CD14-positive monocyte (primary cell): ENCODE measurements around the gene IZUMO1. TPM values are rescaled to one million over a fixed set of nuclear protein-coding genes. Genes with fewer than 3 reads are reported as not detected.
"Not testable (repeated sequence)": the region's sequence is repeated elsewhere in the genome, so short reads cannot be mapped to it uniquely, and the experiment has no call there.

Source experiments
- DNase-seq, 3 donors: peaks; one replicate each; pipeline ENCODE4 v3.0.0-alpha.2; 2011 to 2022
- H2AFZ ChIP-seq: 2 replicates; pipeline ENCODE4 v1.6.0; 2012; ENCODE audit warnings: mild to moderate bottlenecking, low read depth, low read length, inconsistent platforms; ENCODE audit not compliant: insufficient read depth, poor library complexity, severe bottlenecking
- H3K27ac ChIP-seq, 2 donors: 1 replicate in 1 of 2; 2 replicates in 1 of 2; pipeline ENCODE4 v1.5.1; 2012 to 2013; ENCODE audit warnings: low read length in 2 of 2, control low read depth in 1 of 2, inconsistent platforms in 1 of 2, low read depth in 1 of 2, mild to moderate bottlenecking in 1 of 2
- H3K27me3 ChIP-seq, 2 donors: one replicate each; pipeline versions ENCODE4 v1.6.0 to v1.6.1; 2011 to 2013; ENCODE audit warnings: low read length in 2 of 2; ENCODE audit not compliant: control insufficient read depth in 2 of 2, insufficient read depth in 2 of 2
- H3K36me3 ChIP-seq, 2 donors: replicated peaks in 1 of 2; 1 replicate in 1 of 2; 2 replicates in 1 of 2; pipeline versions ENCODE4 v1.5.1 to v1.6.1; 2012 to 2013; ENCODE audit warnings: low read length in 2 of 2, control low read depth in 1 of 2, inconsistent platforms in 1 of 2, mild to moderate bottlenecking in 1 of 2; ENCODE audit not compliant: insufficient read depth in 2 of 2, control insufficient read depth in 1 of 2
- H3K4me1 ChIP-seq, 2 donors: 1 replicate in 1 of 2; 2 replicates in 1 of 2; pipeline versions ENCODE4 v1.5.1 to v1.6.1; 2012 to 2013; ENCODE audit warnings: low read length in 2 of 2, control low read depth in 1 of 2, inconsistent platforms in 1 of 2, mild to moderate bottlenecking in 1 of 2, moderate library complexity in 1 of 2; ENCODE audit not compliant: insufficient read depth in 2 of 2, control insufficient read depth in 1 of 2
- H3K4me2 ChIP-seq: replicated peaks from 2 replicates; pipeline ENCODE3; 2012; ENCODE audit warnings: low read length, moderate library complexity, mild to moderate bottlenecking; ENCODE audit not compliant: poor library complexity, severe bottlenecking; ENCODE audit errors: extremely low read depth
- H3K4me3 ChIP-seq, 3 experiments: fragments of 200-600 bp in 1 of 3; sonication (generic) in 1 of 3; replicated peaks in 1 of 3; 1 replicate in 2 of 3; 2 replicates in 1 of 3; pipeline ENCODE4 v1.5.1; 2011 to 2013; ENCODE audit warnings: low read length in 3 of 3, mild to moderate bottlenecking in 3 of 3, control low read depth in 2 of 3, low read depth in 2 of 3, inconsistent platforms in 1 of 3, moderate library complexity in 1 of 3
- H3K79me2 ChIP-seq: 2 replicates; pipeline ENCODE4 v1.6.0; 2012; ENCODE audit warnings: mild to moderate bottlenecking, control low read depth, inconsistent platforms, low read length, moderate library complexity; ENCODE audit not compliant: insufficient read depth
- H3K9ac ChIP-seq: 2 replicates; pipeline ENCODE4 v1.6.0; 2017; ENCODE audit warnings: low read length, mild to moderate bottlenecking; ENCODE audit not compliant: insufficient read depth, poor library complexity, severe bottlenecking
- H3K9me3 ChIP-seq, 2 donors: replicated peaks in 1 of 2; 1 replicate in 1 of 2; 2 replicates in 1 of 2; pipeline versions ENCODE4 v1.5.1 to v1.6.1; 2012 to 2013; ENCODE audit warnings: low read length in 2 of 2, control low read depth in 1 of 2; ENCODE audit not compliant: control insufficient read depth in 1 of 2, insufficient read depth in 1 of 2
- H4K20me1 ChIP-seq: 2 replicates; pipeline ENCODE4 v1.6.0; 2012; ENCODE audit warnings: mild to moderate bottlenecking, low read length, control low read depth, moderate library complexity; ENCODE audit not compliant: insufficient read depth
- H3K27ac Mint-ChIP-seq, 7 donors: one replicate each; pipeline ENCODE4 v1.8.0; 2020; ENCODE audit warnings: mild to moderate bottlenecking in 7 of 7, mixed read lengths in 7 of 7, moderate library complexity in 6 of 7, inconsistent platforms in 2 of 7
- H3K27me3 Mint-ChIP-seq, 3 donors: one replicate each; pipeline ENCODE4 v1.8.0; 2021 to 2022; ENCODE audit warnings: low read depth in 3 of 3, mild to moderate bottlenecking in 3 of 3, mixed read lengths in 3 of 3, moderate library complexity in 3 of 3, inconsistent platforms in 1 of 3
- H3K36me3 Mint-ChIP-seq, 2 donors: one replicate each; pipeline ENCODE4 v1.8.0; 2020; ENCODE audit warnings: mixed read lengths in 2 of 2, inconsistent platforms in 1 of 2, mild to moderate bottlenecking in 1 of 2
- H3K4me1 Mint-ChIP-seq: one replicate; pipeline ENCODE4 v1.8.0; 2020; ENCODE audit warnings: mild to moderate bottlenecking, mixed read lengths
- H3K4me3 Mint-ChIP-seq, 2 donors: one replicate each; pipeline ENCODE4 v1.8.0; 2020; ENCODE audit warnings: mild to moderate bottlenecking in 2 of 2, mixed read lengths in 2 of 2, moderate library complexity in 1 of 2
- H3K9me3 Mint-ChIP-seq, 7 donors: one replicate each; pipeline ENCODE4 v1.8.0; 2020 to 2022; ENCODE audit warnings: mixed read lengths in 7 of 7, mild to moderate bottlenecking in 6 of 7, moderate library complexity in 6 of 7, inconsistent platforms in 2 of 7
- CTCF ChIP-seq: fragments of 200-600 bp; IDR thresholded peaks from one replicate; pipeline ENCODE4 v1.8.0; 2022; ENCODE audit warnings: antibody characterized with exemption, mild to moderate bottlenecking
- WGBS: methylation state at CpG from one replicate; pipeline ENCODE4 v1.1.5; 2013; ENCODE audit warnings: missing lambda C conversion rate; ENCODE audit not compliant: insufficient coverage; 5-methylcytosine and 5-hydroxymethylcytosine counted together
- intact Hi-C, 2 donors: fragments of 100-400 bp; cut with micrococcal nuclease; formaldehyde crosslinking; loops; one replicate each; pipeline versions ENCODE4 v1.15.0 to v1.15.1; 2023
- polyA plus RNA-seq, 3 donors: library from polyadenylated mRNA; depleted of rRNA in 1 of 3; unstranded in 2 of 3; stranded (reverse) in 1 of 3; fragments of 300-500 nt in 2 of 3; fragments of >200 nt in 1 of 3; fragmentation: Illumina TruSeq in 2 of 3; gene quantifications; 1 replicate in 2 of 3; 2 replicates in 1 of 3; pipeline ENCODE4 v1.2.3, GENCODE V29; 2012 to 2021

Gene IZUMO1
- polyA plus RNA-seq, 3 donors: not detected

DNA sequence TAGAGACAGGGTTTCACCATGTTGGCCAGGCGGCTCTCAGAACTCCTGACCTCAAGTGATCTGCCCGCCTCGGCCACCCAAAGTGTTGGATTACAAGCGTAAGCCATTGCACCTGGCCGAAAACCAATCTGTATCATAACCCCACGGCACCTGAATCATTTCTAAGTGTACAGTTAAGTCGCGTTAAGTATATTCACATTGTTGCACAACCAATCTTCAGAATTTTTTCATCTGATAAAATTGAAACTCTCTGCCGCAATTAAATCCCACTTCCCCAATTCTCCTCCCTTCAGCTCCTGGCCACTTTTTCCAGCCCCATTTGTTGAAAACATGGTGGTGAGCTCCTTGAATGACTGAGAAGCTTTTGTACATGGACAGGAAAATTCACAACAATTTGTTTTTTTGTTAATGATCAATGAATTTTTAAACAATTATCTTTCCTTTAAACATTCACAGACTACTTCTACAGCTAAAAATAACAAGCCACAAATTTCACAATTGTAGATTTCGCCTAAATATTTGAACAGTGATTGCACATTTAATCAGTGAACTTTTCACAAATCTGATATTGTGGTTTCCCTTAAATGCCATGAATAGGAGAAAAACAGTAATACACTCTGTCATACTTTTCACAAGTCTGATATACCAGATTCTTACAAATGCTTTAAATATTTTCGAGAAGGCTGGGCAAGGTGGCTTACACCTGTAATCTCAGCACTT, 22.4 kb upstream of the IZUMO1 start:
- H3K9ac ChIP-seq: no peak overlapping the region
- H3K27me3 ChIP-seq: peaks cover 0 to 7% of the 10 kb centered on the region in 2 donors
- H3K4me1 ChIP-seq: peaks cover 20 to 21% of the 10 kb centered on the region in 2 donors
- TF ChIP-seq CTCF: no peak
- no peaks in the 10 kb centered on the region for H3K9me3 ChIP-seq
- no peaks in the 10 kb centered on the region for H3K79me2 ChIP-seq
- H3K27ac ChIP-seq: no peak overlapping the region
- Mint-ChIP-seq H3K27ac (peak overlapping the region in 5 of 7 donors; percentile 12 to 86 (median 72)), H3K9me3 (peaks cover 0 to 2% (median 0%) of the 10 kb centered on the region in 7 donors), H3K4me3 (peak overlapping the region; percentile 47 to 79), H3K4me1 (peaks cover 18% of the 10 kb centered on the region), H3K27me3 (peaks cover 21 to 41% (median 23%) of the 10 kb centered on the region in 3 donors), H3K36me3 (no peaks in the 10 kb centered on the region)
- no peaks in the 10 kb centered on the region for H3K36me3 ChIP-seq
- DNase-seq: peak in 2 of 3 donors; percentile 44 to 48
- WGBS: 21% methylated on average over 6 of the region's 11 CpGs
- H2AFZ ChIP-seq: no peak overlapping the region
- no peaks in the 10 kb centered on the region for H4K20me1 ChIP-seq
- intact Hi-C loops: no loop called here
- peak overlapping the region in 1 of 3 experiments; percentile 37 for H3K4me3 ChIP-seq
- peak overlapping the region; percentile 59 for H3K4me2 ChIP-seq

GRCh38 chr19:48768171-48768753, 21.6 kb upstream of the IZUMO1 start:
- not testable (repeated sequence) for DNase-seq, H3K27me3 ChIP-seq

GRCh38 chr19:48765816-48766215, 19.1 kb upstream of the IZUMO1 start:
- H3K9me3 ChIP-seq, H3K27me3 ChIP-seq, H4K20me1 ChIP-seq, H3K27ac ChIP-seq, DNase-seq, H3K4me3 ChIP-seq, H2AFZ ChIP-seq, H3K9ac ChIP-seq, H3K9me3 Mint-ChIP-seq, H3K79me2 ChIP-seq, intact Hi-C loops, H3K27ac Mint-ChIP-seq, H3K36me3 Mint-ChIP-seq, H3K36me3 ChIP-seq, H3K4me2 ChIP-seq: not testable (repeated sequence)
- peaks cover 21 to 23% of the 10 kb centered on the region in 2 donors for H3K4me1 ChIP-seq
- no CpG with 5 or more reads among the region's 5 CpGs for WGBS
- Mint-ChIP-seq H3K4me1 (peaks cover 20% of the 10 kb centered on the region), H3K4me3 (peak overlapping the region in 1 of 2 donors; percentile 36), H3K27me3 (peaks cover 33 to 63% (median 42%) of the 10 kb centered on the region in 3 donors)

More at GRCh38 chr19:48768171-48768753, 21.6 kb upstream of the IZUMO1 start:
- H3K27ac ChIP-seq, H3K9me3 ChIP-seq, H3K9ac ChIP-seq, H4K20me1 ChIP-seq, H3K9me3 Mint-ChIP-seq, H3K4me3 ChIP-seq, H3K4me2 ChIP-seq, H3K4me3 Mint-ChIP-seq, H3K79me2 ChIP-seq, H3K36me3 Mint-ChIP-seq, H3K36me3 ChIP-seq, H3K27ac Mint-ChIP-seq, H2AFZ ChIP-seq, intact Hi-C loops: not testable (repeated sequence)
- peaks cover 18% of the 10 kb centered on the region for H3K4me1 Mint-ChIP-seq
- peaks cover 24 to 44% (median 27%) of the 10 kb centered on the region in 3 donors for H3K27me3 Mint-ChIP-seq
- WGBS: 10% methylated on average over 1 of the region's 6 CpGs
- peaks cover 20 to 21% of the 10 kb centered on the region in 2 donors for H3K4me1 ChIP-seq
